SU-DHL-6 (cell line): Measurements from ENCODE around the gene CCDC18.
"Not testable (repeated sequence)": the region's sequence is repeated elsewhere in the genome, so short reads cannot be mapped to it uniquely, and the experiment has no call there.

Experiments
- H2AFZ ChIP-seq: fragments of 200-600 bp; sonication (generic); 2 replicates; pipeline ENCODE4 v1.6.1; 2014; ENCODE audit warnings: low read depth, mild to moderate bottlenecking, moderate library complexity, mixed read lengths, antibody characterized with exemption, low read length; ENCODE audit not compliant: severe bottlenecking
- H3F3A ChIP-seq: fragments of 200-600 bp; shearing (Covaris generic); 2 replicates; pipeline ENCODE4 v1.6.0; 2016; ENCODE audit warnings: antibody characterized with exemption, mild to moderate bottlenecking; ENCODE audit not compliant: insufficient read depth
- H3K27ac ChIP-seq: fragments of 200-600 bp; sonication (generic); 2 replicates; pipeline ENCODE4 v1.5.1; 2016; ENCODE audit warnings: low read depth, mild to moderate bottlenecking, low read length, moderate library complexity, mixed read lengths
- H3K27me3 ChIP-seq: fragments of 200-600 bp; sonication (generic), shearing (Covaris generic); 2 replicates; pipeline ENCODE4 v1.6.0; 2014; ENCODE audit warnings: mild to moderate bottlenecking, low read length
- H3K36me3 ChIP-seq: fragments of 200-600 bp; sonication (generic); 2 replicates; pipeline ENCODE4 v1.6.1; 2014; ENCODE audit warnings: mild to moderate bottlenecking, low read length, mixed read lengths
- H3K4me2 ChIP-seq: fragments of 300-600, 200-600 bp; shearing (Covaris generic), sonication (generic); 2 replicates; pipeline ENCODE4 v1.6.0; 2014; ENCODE audit warnings: low read length, low read depth, mild to moderate bottlenecking; ENCODE audit not compliant: poor library complexity, severe bottlenecking
- H3K4me3 ChIP-seq: fragments of 200-600 bp; sonication (generic); 2 replicates; pipeline ENCODE4 v1.5.1; 2014; ENCODE audit warnings: antibody characterized with exemption, low read length, mild to moderate bottlenecking, mixed read lengths; ENCODE audit not compliant: insufficient read depth, poor library complexity, severe bottlenecking
- H3K79me2 ChIP-seq: fragments of 200-600 bp; sonication (generic); 2 replicates; pipeline ENCODE4 v1.6.1; 2014; ENCODE audit warnings: mild to moderate bottlenecking, low read length, moderate library complexity; ENCODE audit not compliant: insufficient read depth
- H3K9ac ChIP-seq: fragments of 200-600 bp; sonication (generic); 2 replicates; pipeline ENCODE4 v1.7.0; 2014; ENCODE audit warnings: mild to moderate bottlenecking, low read length
- H3K9me2 ChIP-seq: fragments of 200-600 bp; sonication (generic); replicated peaks from 2 replicates; pipeline ENCODE4 v1.6.1; 2014; ENCODE audit warnings: low read length; ENCODE audit not compliant: insufficient read depth
- H3K9me3 ChIP-seq: fragments of 200-600 bp; sonication (generic); 2 replicates; pipeline ENCODE4 v1.6.1; 2014; ENCODE audit warnings: low read length, mixed read lengths; ENCODE audit not compliant: insufficient read depth
- H4K20me1 ChIP-seq: fragments of 200-600 bp; sonication (generic); 2 replicates; pipeline ENCODE4 v1.6.1; 2014; ENCODE audit warnings: low read depth, mild to moderate bottlenecking, antibody characterized with exemption, low read length, moderate library complexity, mixed read lengths
- EZH2phosphoT487 ChIP-seq: fragments of 200-600 bp; sonication (generic), shearing (Covaris generic); conservative IDR thresholded peaks from 2 replicates; pipeline ENCODE4 v1.6.1; 2018; ENCODE audit warnings: mild to moderate bottlenecking, antibody characterized with exemption, low read length, moderate library complexity, mixed read lengths
- TF ChIP-seq, protein P1 (sequence below): fragments of 200-600 bp; sonication (generic); IDR thresholded peaks from one replicate; pipeline ENCODE4 v1.5.1; 2017; ENCODE audit warnings: antibody characterized with exemption, mild to moderate bottlenecking, low read length, moderate library complexity; ENCODE audit not compliant: insufficient read depth, poor library complexity, severe bottlenecking

Gene CCDC18

DNA sequence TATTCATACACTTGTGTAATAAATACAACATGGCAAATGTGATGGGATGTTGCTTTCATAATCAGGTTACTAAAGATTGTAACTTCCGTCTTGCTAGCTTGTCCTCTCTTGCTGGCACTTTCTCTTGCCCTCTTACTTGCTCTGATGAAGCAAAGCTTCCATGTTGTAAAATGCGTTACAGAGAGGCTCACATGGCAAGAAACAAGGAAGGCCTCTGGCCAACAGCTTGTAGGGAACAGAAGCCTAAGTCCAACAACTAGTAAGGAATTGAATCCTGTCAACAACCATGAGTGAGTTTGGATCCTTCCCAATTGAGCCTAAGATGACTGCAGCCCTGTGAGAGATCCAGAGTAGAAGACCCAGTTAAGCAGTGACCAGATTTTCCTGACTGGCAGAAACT, 15.7 kb upstream of the CCDC18 start:
- TF ChIP-seq, protein P1, sequence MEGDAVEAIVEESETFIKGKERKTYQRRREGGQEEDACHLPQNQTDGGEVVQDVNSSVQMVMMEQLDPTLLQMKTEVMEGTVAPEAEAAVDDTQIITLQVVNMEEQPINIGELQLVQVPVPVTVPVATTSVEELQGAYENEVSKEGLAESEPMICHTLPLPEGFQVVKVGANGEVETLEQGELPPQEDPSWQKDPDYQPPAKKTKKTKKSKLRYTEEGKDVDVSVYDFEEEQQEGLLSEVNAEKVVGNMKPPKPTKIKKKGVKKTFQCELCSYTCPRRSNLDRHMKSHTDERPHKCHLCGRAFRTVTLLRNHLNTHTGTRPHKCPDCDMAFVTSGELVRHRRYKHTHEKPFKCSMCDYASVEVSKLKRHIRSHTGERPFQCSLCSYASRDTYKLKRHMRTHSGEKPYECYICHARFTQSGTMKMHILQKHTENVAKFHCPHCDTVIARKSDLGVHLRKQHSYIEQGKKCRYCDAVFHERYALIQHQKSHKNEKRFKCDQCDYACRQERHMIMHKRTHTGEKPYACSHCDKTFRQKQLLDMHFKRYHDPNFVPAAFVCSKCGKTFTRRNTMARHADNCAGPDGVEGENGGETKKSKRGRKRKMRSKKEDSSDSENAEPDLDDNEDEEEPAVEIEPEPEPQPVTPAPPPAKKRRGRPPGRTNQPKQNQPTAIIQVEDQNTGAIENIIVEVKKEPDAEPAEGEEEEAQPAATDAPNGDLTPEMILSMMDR: no peak
- TF ChIP-seq EZH2phosphoT487: no peak
- Histone ChIP-seq H3K36me3 (peaks cover 18% of the 10 kb centered on the region), H3K9me3 (no peaks in the 10 kb centered on the region), H3K79me2 (peaks cover 100% of the 10 kb centered on the region), H3F3A (peaks cover 4% of the 10 kb centered on the region; the same call in 1 of the 2 replicates), H3K9me2 (no peaks in the 10 kb centered on the region), H3K4me3 (no peak overlapping the region), H3K27me3 (no peaks in the 10 kb centered on the region), H3K9ac (no peak overlapping the region), H2AFZ (no peak overlapping the region), H3K4me2 (no peak overlapping the region), H3K27ac (no peak overlapping the region), H4K20me1 (peaks cover 17% of the 10 kb centered on the region)

DNA sequence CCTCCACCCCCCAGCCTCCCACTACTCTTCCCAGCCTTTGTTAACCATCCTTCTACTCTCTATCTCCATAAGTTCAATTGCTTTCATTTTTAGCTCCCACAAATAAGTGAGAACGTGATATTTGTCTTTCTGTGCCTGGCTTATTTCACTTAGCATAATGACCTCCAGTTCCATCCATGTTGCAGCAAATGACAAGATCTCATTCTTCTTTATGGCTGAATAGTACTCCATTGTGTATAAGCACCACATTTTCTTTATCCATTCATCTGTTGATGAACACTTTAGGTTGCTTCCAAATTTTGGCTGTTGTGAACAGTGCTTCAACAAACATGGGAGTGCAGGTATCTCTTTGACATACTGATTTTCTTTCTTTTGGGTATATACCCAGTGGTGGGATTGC, 14.6 kb upstream of the CCDC18 start:
- peaks cover 17% of the 10 kb centered on the region for H3K36me3 ChIP-seq
- peaks cover 100% of the 10 kb centered on the region for H3K79me2 ChIP-seq

DNA sequence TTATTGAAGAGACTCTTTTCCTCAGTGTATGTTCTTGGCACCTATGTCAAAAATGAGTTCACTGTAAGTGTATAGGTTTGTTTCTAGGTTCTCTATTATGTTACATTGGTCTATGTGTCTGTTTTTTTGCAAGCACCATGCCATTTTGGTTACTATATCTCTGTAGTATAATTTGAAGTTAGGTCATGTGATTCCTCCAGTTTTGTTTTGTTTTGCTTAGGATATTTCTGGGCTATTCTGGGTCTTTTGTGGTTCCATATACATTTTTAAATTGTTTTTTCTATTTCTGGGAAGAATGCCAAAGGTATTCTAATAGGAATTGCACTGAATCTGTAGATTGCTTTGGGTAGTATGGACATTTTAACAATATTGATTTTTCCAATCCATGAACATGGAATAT, 13.5 kb upstream of the CCDC18 start:
- Histone ChIP-seq H4K20me1 (peaks cover 25% of the 10 kb centered on the region), H3K36me3 (peaks cover 24% of the 10 kb centered on the region), H3K9me3 (no peaks in the 10 kb centered on the region), H3K27ac (no peak overlapping the region), H3K79me2 (peaks cover 100% of the 10 kb centered on the region), H3K4me3 (no peak overlapping the region), H2AFZ (no peak overlapping the region), H3F3A (no peaks in the 10 kb centered on the region), H3K27me3 (no peaks in the 10 kb centered on the region), H3K9ac (no peak overlapping the region), H3K9me2 (no peaks in the 10 kb centered on the region), H3K4me2 (no peak overlapping the region)
- TF ChIP-seq, protein P1: no peak
- TF ChIP-seq EZH2phosphoT487: no peak

More for the DNA sequence above, 14.6 kb upstream of the CCDC18 start:
- not testable (repeated sequence) for H3K9me3 ChIP-seq, H3K4me3 ChIP-seq, H3K27ac ChIP-seq, H3F3A ChIP-seq, H3K9me2 ChIP-seq, H3K4me2 ChIP-seq, H2AFZ ChIP-seq, H3K9ac ChIP-seq, H3K27me3 ChIP-seq
- peaks cover 17% of the 10 kb centered on the region for H4K20me1 ChIP-seq

DNA sequence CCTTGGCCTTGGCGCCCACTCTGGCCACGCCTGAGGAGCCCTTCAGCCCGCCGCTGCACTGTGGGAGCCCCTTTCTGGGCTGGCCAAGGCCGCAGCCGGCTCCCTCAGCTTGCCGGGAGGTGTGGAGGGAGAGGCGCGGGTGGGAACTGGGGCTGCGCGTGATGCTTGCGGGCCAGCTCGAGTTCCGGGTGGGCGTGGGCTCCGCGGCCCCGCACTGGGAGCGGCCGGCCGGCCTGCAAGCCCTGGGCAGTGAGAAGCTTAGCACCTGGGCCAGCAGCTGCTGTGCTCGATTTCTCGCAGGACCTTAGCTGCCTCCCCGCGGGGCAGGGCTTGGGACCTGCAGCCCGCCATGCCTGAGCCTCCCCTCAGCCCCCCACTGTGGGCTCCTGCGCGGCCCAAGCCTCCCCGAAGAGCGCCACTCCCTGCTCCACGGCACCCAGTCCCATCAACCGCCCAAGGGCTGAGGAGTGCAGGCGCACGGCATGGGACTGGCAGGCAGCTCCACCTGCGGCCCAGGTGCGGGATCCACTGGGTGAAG, 10.3 kb upstream of the CCDC18 start:
- not testable (repeated sequence) for H3K27me3 ChIP-seq, H2AFZ ChIP-seq, H3F3A ChIP-seq, H3K4me2 ChIP-seq, H3K27ac ChIP-seq, H3K9me3 ChIP-seq, H3K4me3 ChIP-seq, H3K9me2 ChIP-seq, H3K9ac ChIP-seq
- H4K20me1 ChIP-seq: peaks cover 24% of the 10 kb centered on the region
- peaks cover 36% of the 10 kb centered on the region for H3K36me3 ChIP-seq
- peaks cover 99% of the 10 kb centered on the region for H3K79me2 ChIP-seq
